Calu3 (cell line): ENCODE data around the gene RYR3. TPM values are rescaled to one million over a fixed set of nuclear protein-coding genes. Genes with fewer than 3 reads are reported as not detected.

Experiments used
- BruUV-seq: library from RNA; stranded (reverse); fragments of 400-500 nt; replicated peaks from 2 replicates; lab custom pipeline; 2021; lab: Mats Ljungman, UMichigan
- CTCF ChIA-PET: fragments of 300-600 bp; sonication (Branson Sonifier 250); formaldehyde crosslinking; loops from one replicate; lab custom pipeline; 2022; ENCODE audit warnings: antibody characterized with exemption; lab: Charles Lee
- DNase-seq: peaks from one replicate; pipeline ENCODE4 v3.0.0; 2022
- H3K27ac Mint-ChIP-seq: one replicate; pipeline ENCODE4 v1.8.0; 2022; ENCODE audit warnings: mixed read lengths; ENCODE audit not compliant: unreplicated experiment
- H3K27me3 Mint-ChIP-seq: one replicate; pipeline ENCODE4 v1.8.0; 2022; ENCODE audit warnings: mixed read lengths; ENCODE audit not compliant: unreplicated experiment
- H3K36me3 Mint-ChIP-seq: one replicate; pipeline ENCODE4 v1.8.0; 2022; ENCODE audit warnings: mild to moderate bottlenecking, moderate library complexity, mixed read lengths; ENCODE audit not compliant: insufficient read depth, unreplicated experiment
- H3K4me1 Mint-ChIP-seq: one replicate; pipeline ENCODE4 v1.8.0; 2022; ENCODE audit warnings: mild to moderate bottlenecking, low read depth, mixed read lengths; ENCODE audit not compliant: unreplicated experiment
- H3K4me3 Mint-ChIP-seq: one replicate; pipeline ENCODE4 v1.8.0; 2022; ENCODE audit warnings: mild to moderate bottlenecking, low read depth, moderate library complexity, mixed read lengths; ENCODE audit not compliant: unreplicated experiment
- H3K9me3 Mint-ChIP-seq: one replicate; pipeline ENCODE4 v1.8.0; 2022; ENCODE audit warnings: low read depth, mixed read lengths; ENCODE audit not compliant: unreplicated experiment
- intact Hi-C: fragments of 100-400 bp; cut with micrococcal nuclease; formaldehyde crosslinking; loops from one replicate; pipeline ENCODE4 v1.10.0; 2022; ENCODE audit not compliant: unreplicated experiment
- total RNA-seq: library from RNA; stranded (reverse); gene quantifications from 2 replicates; pipeline ENCODE4 v1.2.3, GENCODE V29; 2022
- TF ChIP-seq, protein P1 (sequence below): fragments of 200-600 bp; IDR thresholded peaks from one replicate; pipeline ENCODE4 v1.8.0; 2022; ENCODE audit warnings: antibody characterized with exemption; ENCODE audit not compliant: unreplicated experiment

RYR3 gene
- total RNA-seq, 1 experiment from 2014 or later, result not detected

GRCh38 chr15:33807665-33808064 lies 496.9 kb downstream of the RYR3 start:
- no peaks in the 10 kb centered on the region for H3K9me3 Mint-ChIP-seq
- no peak for DNase-seq
- intact Hi-C loops, result no loop called here
- CTCF ChIA-PET, result no interaction called here
- H3K27me3 Mint-ChIP-seq, result peaks cover 13% of the 10 kb centered on the region
- BruUV-seq, result no TSS peak
- no peak overlapping the region for H3K4me3 Mint-ChIP-seq
- no peaks in the 10 kb centered on the region for H3K36me3 Mint-ChIP-seq
- no peaks in the 10 kb centered on the region for H3K4me1 Mint-ChIP-seq
- no peak overlapping the region for H3K27ac Mint-ChIP-seq
- TF ChIP-seq, protein P1, sequence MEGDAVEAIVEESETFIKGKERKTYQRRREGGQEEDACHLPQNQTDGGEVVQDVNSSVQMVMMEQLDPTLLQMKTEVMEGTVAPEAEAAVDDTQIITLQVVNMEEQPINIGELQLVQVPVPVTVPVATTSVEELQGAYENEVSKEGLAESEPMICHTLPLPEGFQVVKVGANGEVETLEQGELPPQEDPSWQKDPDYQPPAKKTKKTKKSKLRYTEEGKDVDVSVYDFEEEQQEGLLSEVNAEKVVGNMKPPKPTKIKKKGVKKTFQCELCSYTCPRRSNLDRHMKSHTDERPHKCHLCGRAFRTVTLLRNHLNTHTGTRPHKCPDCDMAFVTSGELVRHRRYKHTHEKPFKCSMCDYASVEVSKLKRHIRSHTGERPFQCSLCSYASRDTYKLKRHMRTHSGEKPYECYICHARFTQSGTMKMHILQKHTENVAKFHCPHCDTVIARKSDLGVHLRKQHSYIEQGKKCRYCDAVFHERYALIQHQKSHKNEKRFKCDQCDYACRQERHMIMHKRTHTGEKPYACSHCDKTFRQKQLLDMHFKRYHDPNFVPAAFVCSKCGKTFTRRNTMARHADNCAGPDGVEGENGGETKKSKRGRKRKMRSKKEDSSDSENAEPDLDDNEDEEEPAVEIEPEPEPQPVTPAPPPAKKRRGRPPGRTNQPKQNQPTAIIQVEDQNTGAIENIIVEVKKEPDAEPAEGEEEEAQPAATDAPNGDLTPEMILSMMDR, result no peak

- BruUV-seq, result no TSS peak
- H3K9me3 Mint-ChIP-seq, result no peaks in the 10 kb centered on the region
- H3K4me3 Mint-ChIP-seq, result no peak overlapping the region
- TF ChIP-seq, protein P1, result no peak
- no peak overlapping the region for H3K27ac Mint-ChIP-seq
- CTCF ChIA-PET, result no interaction called here
- H3K4me1 Mint-ChIP-seq, result no peaks in the 10 kb centered on the region
- no peak for DNase-seq
- intact Hi-C loops, result no loop called here
- no peaks in the 10 kb centered on the region for H3K36me3 Mint-ChIP-seq
- peaks cover 13% of the 10 kb centered on the region for H3K27me3 Mint-ChIP-seq
Measured at GRCh38 chr15:33808720-33809457, 498.1 kb downstream of the RYR3 start.

- CTCF ChIA-PET, result no interaction called here
- no peak overlapping the region for H3K4me3 Mint-ChIP-seq
- no peaks in the 10 kb centered on the region for H3K4me1 Mint-ChIP-seq
- no peak for DNase-seq
- peaks cover 13% of the 10 kb centered on the region for H3K27me3 Mint-ChIP-seq
- no peak overlapping the region for H3K27ac Mint-ChIP-seq
- intact Hi-C loops, result no loop called here
- H3K9me3 Mint-ChIP-seq, result no peaks in the 10 kb centered on the region
- no TSS peak for BruUV-seq
- TF ChIP-seq, protein P1, result no peak
- H3K36me3 Mint-ChIP-seq, result no peaks in the 10 kb centered on the region
Measured at GRCh38 chr15:33810073-33810595, 499.4 kb downstream of the RYR3 start.

GRCh38 chr15:33810806-33811205 lies 500.0 kb downstream of the RYR3 start:
- H3K36me3 Mint-ChIP-seq, result no peaks in the 10 kb centered on the region
- TF ChIP-seq, protein P1, result no peak
- CTCF ChIA-PET, result no interaction called here
- no peak overlapping the region for H3K4me3 Mint-ChIP-seq
- DNase-seq, result no peak
- no peaks in the 10 kb centered on the region for H3K9me3 Mint-ChIP-seq
- intact Hi-C loops, result no loop called here
- no peaks in the 10 kb centered on the region for H3K4me1 Mint-ChIP-seq
- peaks cover 7% of the 10 kb centered on the region for H3K27me3 Mint-ChIP-seq
- no peak overlapping the region for H3K27ac Mint-ChIP-seq
- BruUV-seq, result no TSS peak
